22Rv1 (cell line): ENCODE results near the gene LAP3.
A peak's percentile ranks its signal among the peaks of the same experiment; 100 is the strongest.

ENCODE experiments used
- H3K27ac ChIP-seq: fragments of 450-650 bp; 2 replicates; pipeline ENCODE4 v1.5.1; 2017
- CTCF ChIP-seq: fragments of 450-650 bp; IDR thresholded peaks from 2 replicates; pipeline ENCODE4 v1.5.1; 2017; ENCODE audit warnings: mild to moderate bottlenecking
- ZFX ChIP-seq: fragments of 450-650 bp; IDR thresholded peaks from 2 replicates; pipeline ENCODE4 v1.6.1; 2017; ENCODE audit warnings: antibody characterized with exemption, borderline replicate concordance

Gene LAP3

GRCh38 chr4:17556498-17556897 lies 20.5 kb upstream of the LAP3 start:
- H3K27ac ChIP-seq: no peak overlapping the region
- TF ChIP-seq CTCF (no peak), ZFX (no peak)

- no peak overlapping the region for H3K27ac ChIP-seq
- TF ChIP-seq CTCF (no peak), ZFX (no peak)
These were observed 19.1 kb upstream of the LAP3 start for GRCh38 chr4:17557880-17558279.

GRCh38 chr4:17558941-17559708 lies 17.9 kb upstream of the LAP3 start:
- no peak overlapping the region for H3K27ac ChIP-seq
- TF ChIP-seq ZFX (no peak), CTCF (no peak)

- no peak overlapping the region for H3K27ac ChIP-seq
- no peak for TF ChIP-seq ZFX
- no peak for TF ChIP-seq CTCF
These were observed 17.3 kb upstream of the LAP3 start for GRCh38 chr4:17559709-17560048.

GRCh38 chr4:17560065-17560673 lies 16.8 kb upstream of the LAP3 start:
- H3K27ac ChIP-seq: no peak overlapping the region
- TF ChIP-seq ZFX: no peak
- no peak for TF ChIP-seq CTCF

- H3K27ac ChIP-seq: no peak overlapping the region
- TF ChIP-seq ZFX (no peak), CTCF (no peak)
These were observed 15.6 kb upstream of the LAP3 start for GRCh38 chr4:17561195-17561909.

GRCh38 chr4:17562157-17562556 lies 14.8 kb upstream of the LAP3 start:
- TF ChIP-seq CTCF (peak; percentile 56), ZFX (no peak)
- H3K27ac ChIP-seq: no peak overlapping the region
